GM19351 (cell line): Measurements from ENCODE around the gene SUPT4H1.

ENCODE experiments used
- ATAC-seq: cut with Tn5 transposase; IDR thresholded peaks from one replicate; pipeline ENCODE4 v1.9.1; 2021; ENCODE audit warnings: mild to moderate bottlenecking, moderate library complexity; ENCODE audit not compliant: unreplicated experiment

The SUPT4H1 gene

GRCh38 chr17:58307468-58308172 is 44.4 kb downstream of the SUPT4H1 start:
- ATAC-seq, result no peak

DNA sequence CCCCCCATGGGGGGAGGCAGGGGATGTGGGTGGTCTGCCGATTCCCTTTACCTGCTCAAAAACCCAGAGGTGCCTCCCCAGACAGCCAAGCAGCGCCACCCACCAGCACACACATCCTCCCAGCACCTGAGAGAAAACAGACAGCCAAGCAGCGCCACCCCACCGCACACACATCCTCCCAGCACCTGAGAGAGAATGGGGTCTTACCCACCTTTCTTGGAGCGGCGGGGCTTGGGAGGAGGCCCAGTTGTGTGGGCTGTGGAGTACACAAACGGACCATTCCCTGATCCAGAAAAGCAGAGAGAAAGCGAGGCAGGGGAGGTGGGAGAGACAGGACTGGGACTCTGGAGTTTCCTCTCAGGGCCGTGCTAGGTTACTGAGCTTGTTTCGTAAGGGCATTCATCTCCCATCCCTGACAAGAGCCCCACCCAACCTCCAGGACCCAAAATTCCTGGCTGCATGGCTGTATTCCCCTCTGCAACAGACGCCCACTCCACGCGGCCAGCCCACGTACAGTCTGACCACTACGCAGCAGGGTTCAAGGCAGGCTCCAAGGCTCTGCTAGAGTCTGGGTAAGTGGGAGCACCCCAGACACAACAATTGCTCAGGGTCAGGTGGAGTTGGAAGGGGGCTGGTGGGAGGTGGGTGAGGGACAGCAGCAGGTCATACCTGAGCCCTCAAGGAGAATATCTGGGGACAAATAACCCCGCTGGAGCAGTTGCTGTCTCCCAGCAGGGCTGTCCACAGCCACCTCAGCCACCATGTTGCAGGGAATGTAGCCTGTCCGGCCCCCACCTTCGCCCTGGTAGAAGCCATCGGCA is 45.7 kb downstream of the SUPT4H1 start:
- no peak for ATAC-seq

DNA sequence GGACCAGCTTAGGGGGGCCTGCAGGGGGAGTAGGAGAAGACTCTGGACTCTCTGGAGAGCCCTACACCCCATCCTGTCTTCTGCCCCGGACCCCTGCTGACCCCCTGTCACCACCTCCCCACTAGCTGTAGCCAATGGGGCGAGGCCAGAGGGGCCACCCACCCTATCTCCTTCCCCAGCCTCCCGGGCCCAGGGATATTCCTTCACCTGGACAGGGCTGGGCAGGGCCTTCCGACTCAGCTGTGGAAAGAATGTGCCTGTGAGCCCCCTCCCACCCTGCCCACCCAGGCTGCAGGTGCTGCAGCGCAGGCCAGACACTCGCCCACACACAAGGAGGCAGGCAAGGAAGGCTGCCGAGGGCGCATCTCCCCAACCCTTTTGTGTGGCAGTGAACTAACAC is 46.4 kb downstream of the SUPT4H1 start:
- ATAC-seq, result no peak

GRCh38 chr17:58304750-58305486 is 47.1 kb downstream of the SUPT4H1 start:
- ATAC-seq, result no peak

GRCh38 chr17:58303971-58304749 is 47.8 kb downstream of the SUPT4H1 start:
- peak; percentile 69 for ATAC-seq

GRCh38 chr17:58302919-58303585 is 48.9 kb downstream of the SUPT4H1 start:
- no peak for ATAC-seq

GRCh38 chr17:58302171-58302918 is 49.7 kb downstream of the SUPT4H1 start:
- ATAC-seq, result no peak

GRCh38 chr17:58301504-58302150 is 50.4 kb downstream of the SUPT4H1 start:
- ATAC-seq, result no peak

GRCh38 chr17:58300336-58300735 is 51.7 kb downstream of the SUPT4H1 start:
- ATAC-seq, result no peak
